ENCODE measurements around the gene PI4KA. TPM values are rescaled to one million over a fixed set of nuclear protein-coding genes. Genes with fewer than 3 reads are reported as not detected.

Gene PI4KA
- total and polyA plus RNA-seq, 2 of the 13 experiments (the other 11 are each of a cell fraction or from before 2014, with no cell fraction given) = 27.4 to 56.4 TPM

DNA sequence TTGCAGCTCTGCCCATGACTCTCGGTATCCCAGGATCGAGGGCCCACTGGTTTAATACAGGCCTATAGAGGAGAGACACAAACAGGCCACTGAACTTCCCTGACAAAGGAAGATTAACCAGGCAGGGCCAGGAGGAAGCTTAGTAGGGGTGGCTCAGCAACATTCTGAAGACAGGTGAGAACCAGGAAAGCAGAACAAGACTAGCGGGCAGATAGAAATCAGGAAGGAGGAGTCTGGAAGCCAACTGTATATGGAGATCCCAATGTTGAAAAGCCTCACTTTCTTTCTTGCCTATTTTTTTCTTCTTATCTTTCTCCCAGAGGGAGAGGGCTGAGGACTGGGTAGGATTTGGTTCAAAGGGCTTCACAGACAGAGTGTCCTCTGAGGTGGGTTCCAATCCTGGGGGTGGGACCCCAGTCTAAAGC, 5.4 kb downstream of the PI4KA start:
- WGBS (ENCODE audit: low lambda C conversion rate) = 98% methylated on average over 3 of the region's 3 CpGs
- Histone ChIP-seq H3K79me2 (ENCODE audit: insufficient read depth, low read length) (peaks cover 82% of the 10 kb centered on the region), H3K36me3 (replicated peaks in 1 of 2; ENCODE audit: control insufficient read depth in 1 of 2, insufficient read depth in 2 of 2, low read length in 2 of 2) (no peaks in the 10 kb centered on the region), H3K27me3 (ENCODE audit: control insufficient read depth in 1 of 2, insufficient read depth in 2 of 2, low read length in 2 of 2) (no peaks in the 10 kb centered on the region; a peak in 1 of 5 replicates), H2AFZ (ENCODE audit: low read length) (no peak overlapping the region), H3K4me1 (ENCODE audit: insufficient read depth, low read length) (peaks cover 48% of the 10 kb centered on the region), H3K9ac (ENCODE audit: insufficient read depth, low read depth, low read length) (no peak overlapping the region), H3K4me2 (ENCODE audit: low read depth, low read length) (no peak overlapping the region), H3K9me3 (ENCODE audit: low read length) (no peaks in the 10 kb centered on the region), H3K27ac (ENCODE audit: extremely low read length, insufficient read depth, low read length) (no peak overlapping the region), H3K4me3 (replicated peaks in 1 of 3; ENCODE audit: insufficient read depth in 1 of 3, low read depth in 2 of 3, low read length in 3 of 3) (no peak overlapping the region), H4K20me1 (ENCODE audit: insufficient read depth, low read length) (peaks cover 17% of the 10 kb centered on the region; the same call in 1 of the 2 replicates)
- FAIRE-seq (no peak), DNase-seq (ENCODE audit: low spot score) (no peak), ATAC-seq (no peak)
- ChIA-PET CTCF (ENCODE audit: low intra/inter-chr PET ratio, low total read pairs) (no interaction called here), POLR2A (no interaction called here)
- intact Hi-C loops (cut with micrococcal nuclease; ENCODE audit: unreplicated experiment) = no loop called here
- BruUV-seq (replicated peaks) = no TSS peak
- in situ Hi-C loops (cut with HindIII; ENCODE audit: extremely low pct_ligation_motif_present, low pct_unique_long_range_greater_than_20kb) = loop anchor here (10.0 kb wide), 1 partner anchor 58 kb away; no protein-coding TSS in a partner anchor
- TF ChIP-seq KLF12 (CRISPR knock-in tag; IDR thresholded peaks at IDR 0.05; ENCODE audit: borderline replicate concordance) = no peak
- TF ChIP-seq MXD4 (CRISPR knock-in tag; IDR thresholded peaks at IDR 0.05) = no peak
- no peak for TF ChIP-seq ZBTB7B (CRISPR knock-in tag; IDR thresholded peaks at IDR 0.05)
- TF ChIP-seq, protein P1, sequence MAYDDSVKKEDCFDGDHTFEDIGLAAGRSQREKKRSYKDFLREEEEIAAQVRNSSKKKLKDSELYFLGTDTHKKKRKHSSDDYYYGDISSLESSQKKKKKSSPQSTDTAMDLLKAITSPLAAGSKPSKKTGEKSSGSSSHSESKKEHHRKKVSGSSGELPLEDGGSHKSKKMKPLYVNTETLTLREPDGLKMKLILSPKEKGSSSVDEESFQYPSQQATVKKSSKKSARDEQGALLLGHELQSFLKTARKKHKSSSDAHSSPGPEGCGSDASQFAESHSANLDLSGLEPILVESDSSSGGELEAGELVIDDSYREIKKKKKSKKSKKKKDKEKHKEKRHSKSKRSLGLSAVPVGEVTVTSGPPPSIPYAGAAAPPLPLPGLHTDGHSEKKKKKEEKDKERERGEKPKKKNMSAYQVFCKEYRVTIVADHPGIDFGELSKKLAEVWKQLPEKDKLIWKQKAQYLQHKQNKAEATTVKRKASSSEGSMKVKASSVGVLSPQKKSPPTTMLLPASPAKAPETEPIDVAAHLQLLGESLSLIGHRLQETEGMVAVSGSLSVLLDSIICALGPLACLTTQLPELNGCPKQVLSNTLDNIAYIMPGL (CRISPR knock-in tag; IDR thresholded peaks at IDR 0.05; ENCODE audit: borderline replicate concordance in 1 of 2, low read depth in 1 of 2) = no peak
- TF ChIP-seq MYC (CRISPR knock-in tag; IDR thresholded peaks at IDR 0.05; ENCODE audit: borderline replicate concordance) = no peak
- no peak for TF ChIP-seq ZNF652 (CRISPR knock-in tag; IDR thresholded peaks at IDR 0.05; ENCODE audit: borderline replicate concordance, low read depth)
- TF ChIP-seq POLR2A (IDR thresholded peaks at IDR 0.05; ENCODE audit: insufficient read depth in 1 of 2, low read depth in 2 of 2, low read length in 2 of 2) = no peak
- TF ChIP-seq ISX (CRISPR knock-in tag; conservative IDR thresholded peaks at IDR 0.05) = no peak
- no peak for TF ChIP-seq ZNF580 (CRISPR knock-in tag; IDR thresholded peaks at IDR 0.05; ENCODE audit: borderline replicate concordance, low read depth)

All from HepG2 (cell line).